Mammary epithelial cell (primary cell): ENCODE data around the gene WWC1.

Experiments used
- CTCF ChIP-seq, 2 donors: IDR thresholded peaks in 1 of 2; conservative IDR thresholded peaks in 1 of 2; 2 replicates each; pipeline ENCODE4 v1.5.1; 2011 to 2012; ENCODE audit warnings: inconsistent platforms in 2 of 2, low read length in 2 of 2, mild to moderate bottlenecking in 2 of 2, control low read depth in 1 of 2, low read depth in 1 of 2; ENCODE audit not compliant: insufficient read depth in 1 of 2; ENCODE audit errors: extremely low read depth in 1 of 2
- EZH2 ChIP-seq: IDR thresholded peaks from 2 replicates; pipeline ENCODE4 v1.6.1; 2012; ENCODE audit warnings: low read length, inconsistent platforms, borderline replicate concordance

- TF ChIP-seq CTCF (conservative IDR thresholded peaks at IDR 0.05 in 1 of 2, IDR thresholded peaks at IDR 0.05 in 1 of 2; ENCODE audit: extremely low read depth in 1 of 2, insufficient read depth in 1 of 2, low read depth in 1 of 2, low read length in 2 of 2): no peak
- TF ChIP-seq EZH2: no peak
These were observed 169.2 kb downstream of the WWC1 start for GRCh38 chr5:168460606-168461005.
